ENCODE data around the gene ALG5. TPM values are rescaled to one million over a fixed set of nuclear protein-coding genes. Genes with fewer than 3 reads are reported as not detected.

Gene ALG5
- total RNA-seq, 1 experiment from 2014 or later, result 39.4 TPM

Other genes starting within 250 kb of the ALG5 start
- gene RFXAP, start 180.1 kb downstream of the ALG5 start, total RNA-seq (2014; rRNA removed; shearing (Covaris generic)), result 0.47 and 1.2 TPM in 2 replicates
- gene SMAD9, start 79.1 kb downstream of the ALG5 start, total RNA-seq (2014; rRNA removed; shearing (Covaris generic)), result 16.8 and 25.9 TPM in 2 replicates
- gene EXOSC8, start 1.4 kb upstream of the ALG5 start, total RNA-seq (2014; rRNA removed; shearing (Covaris generic)), result 41.2 and 48.8 TPM in 2 replicates
- 45.0 and 54.7 TPM in 2 replicates for gene SUPT20H, start 60.3 kb upstream of the ALG5 start, total RNA-seq (2014; rRNA removed; shearing (Covaris generic))
- not detected in 2 replicates for gene CSNK1A1L, start 106.3 kb upstream of the ALG5 start, total RNA-seq (2014; rRNA removed; shearing (Covaris generic))